ENCODE results near the gene ALDH1L1.

Gene ALDH1L1

GRCh38 chr3:126205717-126206655, 25.6 kb upstream of the ALDH1L1 start:
- H3K36me3 ChIP-seq (ENCODE audit: insufficient read depth, low read length) = no peaks in the 10 kb centered on the region
- H2AFZ ChIP-seq (ENCODE audit: low read depth, low read length) = no peak overlapping the region
- H3K4me3 ChIP-seq (ENCODE audit: low read length) = no peak overlapping the region
- H3K27me3 ChIP-seq (ENCODE audit: insufficient read depth, low read length) = no peaks in the 10 kb centered on the region
- H3K4me1 ChIP-seq (ENCODE audit: insufficient read depth, low read length) = peaks cover 7% of the 10 kb centered on the region
- no peaks in the 10 kb centered on the region for H3K9me3 ChIP-seq (ENCODE audit: low read length)

GRCh38 chr3:126202680-126203079, 22.3 kb upstream of the ALDH1L1 start:
- peaks cover 7% of the 10 kb centered on the region for H3K4me1 ChIP-seq (ENCODE audit: insufficient read depth, low read length)
- no peaks in the 10 kb centered on the region for H3K36me3 ChIP-seq (ENCODE audit: insufficient read depth, low read length)
- no peak overlapping the region for H2AFZ ChIP-seq (ENCODE audit: low read depth, low read length)
- no peaks in the 10 kb centered on the region for H3K27me3 ChIP-seq (ENCODE audit: insufficient read depth, low read length)
- H3K4me3 ChIP-seq (ENCODE audit: low read length) = no peak overlapping the region
- H3K9me3 ChIP-seq (ENCODE audit: low read length) = no peaks in the 10 kb centered on the region

- Histone ChIP-seq H2AFZ (ENCODE audit: low read depth, low read length) (no peak overlapping the region), H3K36me3 (ENCODE audit: insufficient read depth, low read length) (no peaks in the 10 kb centered on the region), H3K27me3 (ENCODE audit: insufficient read depth, low read length) (no peaks in the 10 kb centered on the region), H3K4me1 (ENCODE audit: insufficient read depth, low read length) (peaks cover 7% of the 10 kb centered on the region), H3K9me3 (ENCODE audit: low read length) (no peaks in the 10 kb centered on the region), H3K4me3 (ENCODE audit: low read length) (no peak overlapping the region)
Measured at GRCh38 chr3:126202276-126202675, 21.9 kb upstream of the ALDH1L1 start.

GRCh38 chr3:126201168-126201567, 20.8 kb upstream of the ALDH1L1 start:
- no peaks in the 10 kb centered on the region for H3K36me3 ChIP-seq (ENCODE audit: insufficient read depth, low read length)
- H2AFZ ChIP-seq (ENCODE audit: low read depth, low read length) = no peak overlapping the region
- H3K4me3 ChIP-seq (ENCODE audit: low read length) = no peak overlapping the region
- no peaks in the 10 kb centered on the region for H3K27me3 ChIP-seq (ENCODE audit: insufficient read depth, low read length)
- no peaks in the 10 kb centered on the region for H3K9me3 ChIP-seq (ENCODE audit: low read length)
- peaks cover 7% of the 10 kb centered on the region for H3K4me1 ChIP-seq (ENCODE audit: insufficient read depth, low read length)

GRCh38 chr3:126200534-126200933, 20.1 kb upstream of the ALDH1L1 start:
- no peaks in the 10 kb centered on the region for H3K36me3 ChIP-seq (ENCODE audit: insufficient read depth, low read length)
- peaks cover 7% of the 10 kb centered on the region for H3K4me1 ChIP-seq (ENCODE audit: insufficient read depth, low read length)
- no peaks in the 10 kb centered on the region for H3K27me3 ChIP-seq (ENCODE audit: insufficient read depth, low read length)
- no peaks in the 10 kb centered on the region for H3K9me3 ChIP-seq (ENCODE audit: low read length)
- H3K4me3 ChIP-seq (ENCODE audit: low read length) = no peak overlapping the region
- no peak overlapping the region for H2AFZ ChIP-seq (ENCODE audit: low read depth, low read length)

GRCh38 chr3:126199256-126199655, 18.9 kb upstream of the ALDH1L1 start:
- Histone ChIP-seq H3K27me3 (ENCODE audit: insufficient read depth, low read length) (no peaks in the 10 kb centered on the region), H2AFZ (ENCODE audit: low read depth, low read length) (no peak overlapping the region), H3K4me3 (ENCODE audit: low read length) (no peak overlapping the region), H3K4me1 (ENCODE audit: insufficient read depth, low read length) (peaks cover 7% of the 10 kb centered on the region), H3K9me3 (ENCODE audit: low read length) (no peaks in the 10 kb centered on the region), H3K36me3 (ENCODE audit: insufficient read depth, low read length) (no peaks in the 10 kb centered on the region)

GRCh38 chr3:126197854-126198584, 17.6 kb upstream of the ALDH1L1 start:
- no peaks in the 10 kb centered on the region for H3K9me3 ChIP-seq (ENCODE audit: low read length)
- H3K4me3 ChIP-seq (ENCODE audit: low read length) = no peak overlapping the region
- peaks cover 7% of the 10 kb centered on the region for H3K4me1 ChIP-seq (ENCODE audit: insufficient read depth, low read length)
- H2AFZ ChIP-seq (ENCODE audit: low read depth, low read length) = no peak overlapping the region
- H3K36me3 ChIP-seq (ENCODE audit: insufficient read depth, low read length) = no peaks in the 10 kb centered on the region
- no peaks in the 10 kb centered on the region for H3K27me3 ChIP-seq (ENCODE audit: insufficient read depth, low read length)

- Histone ChIP-seq H3K9me3 (ENCODE audit: low read length) (peaks cover 4% of the 10 kb centered on the region), H3K4me3 (ENCODE audit: low read length) (no peak overlapping the region), H2AFZ (ENCODE audit: low read depth, low read length) (no peak overlapping the region), H3K27me3 (ENCODE audit: insufficient read depth, low read length) (no peaks in the 10 kb centered on the region), H3K36me3 (ENCODE audit: insufficient read depth, low read length) (no peaks in the 10 kb centered on the region), H3K4me1 (ENCODE audit: insufficient read depth, low read length) (peaks cover 2% of the 10 kb centered on the region)
Measured at GRCh38 chr3:126197343-126197742, 17.0 kb upstream of the ALDH1L1 start.

GRCh38 chr3:126194713-126195305, 14.4 kb upstream of the ALDH1L1 start:
- Histone ChIP-seq H3K4me1 (ENCODE audit: insufficient read depth, low read length) (no peaks in the 10 kb centered on the region), H2AFZ (ENCODE audit: low read depth, low read length) (no peak overlapping the region), H3K9me3 (ENCODE audit: low read length) (peaks cover 4% of the 10 kb centered on the region), H3K27me3 (ENCODE audit: insufficient read depth, low read length) (no peaks in the 10 kb centered on the region), H3K36me3 (ENCODE audit: insufficient read depth, low read length) (no peaks in the 10 kb centered on the region), H3K4me3 (ENCODE audit: low read length) (no peak overlapping the region)

GRCh38 chr3:126191246-126191645, 10.9 kb upstream of the ALDH1L1 start:
- H3K4me3 ChIP-seq (ENCODE audit: low read length) = no peak overlapping the region
- H3K36me3 ChIP-seq (ENCODE audit: insufficient read depth, low read length) = no peaks in the 10 kb centered on the region
- no peaks in the 10 kb centered on the region for H3K4me1 ChIP-seq (ENCODE audit: insufficient read depth, low read length)
- H3K9me3 ChIP-seq (ENCODE audit: low read length) = peaks cover 4% of the 10 kb centered on the region
- H3K27me3 ChIP-seq (ENCODE audit: insufficient read depth, low read length) = peaks cover 10% of the 10 kb centered on the region
- no peak overlapping the region for H2AFZ ChIP-seq (ENCODE audit: low read depth, low read length)

- Histone ChIP-seq H3K27me3 (ENCODE audit: insufficient read depth, low read length) (peaks cover 25% of the 10 kb centered on the region), H3K9me3 (ENCODE audit: low read length) (peaks cover 3% of the 10 kb centered on the region), H3K4me1 (ENCODE audit: insufficient read depth, low read length) (no peaks in the 10 kb centered on the region), H2AFZ (ENCODE audit: low read depth, low read length) (no peak overlapping the region), H3K4me3 (ENCODE audit: low read length) (no peak overlapping the region), H3K36me3 (ENCODE audit: insufficient read depth, low read length) (no peaks in the 10 kb centered on the region)
Measured at GRCh38 chr3:126187920-126188319, 7.5 kb upstream of the ALDH1L1 start.

GRCh38 chr3:126186749-126187148, 6.4 kb upstream of the ALDH1L1 start:
- H3K27me3 ChIP-seq (ENCODE audit: insufficient read depth, low read length) = peaks cover 36% of the 10 kb centered on the region
- no peaks in the 10 kb centered on the region for H3K36me3 ChIP-seq (ENCODE audit: insufficient read depth, low read length)
- no peaks in the 10 kb centered on the region for H3K4me1 ChIP-seq (ENCODE audit: insufficient read depth, low read length)
- no peak overlapping the region for H2AFZ ChIP-seq (ENCODE audit: low read depth, low read length)
- H3K4me3 ChIP-seq (ENCODE audit: low read length) = no peak overlapping the region
- H3K9me3 ChIP-seq (ENCODE audit: low read length) = peaks cover under 1% of the 10 kb centered on the region

GRCh38 chr3:126186271-126186670, 5.9 kb upstream of the ALDH1L1 start:
- no peaks in the 10 kb centered on the region for H3K4me1 ChIP-seq (ENCODE audit: insufficient read depth, low read length)
- H3K9me3 ChIP-seq (ENCODE audit: low read length) = peaks cover 2% of the 10 kb centered on the region
- peaks cover 41% of the 10 kb centered on the region for H3K27me3 ChIP-seq (ENCODE audit: insufficient read depth, low read length)
- no peak overlapping the region for H3K4me3 ChIP-seq (ENCODE audit: low read length)
- H2AFZ ChIP-seq (ENCODE audit: low read depth, low read length) = no peak overlapping the region
- H3K36me3 ChIP-seq (ENCODE audit: insufficient read depth, low read length) = no peaks in the 10 kb centered on the region
